Measurements from ENCODE around the gene CCDC3. TPM values are rescaled to one million over a fixed set of nuclear protein-coding genes. Genes with fewer than 3 reads are reported as not detected.

Gene CCDC3
- total RNA-seq, 1 experiment from 2014 or later: 2.8 TPM

- CTCF ChIA-PET: no interaction called here
- H3K27ac ChIP-seq (ENCODE audit: low read depth, low read length, poor library complexity, severe bottlenecking): no peak overlapping the region
- peaks cover 13% of the 10 kb centered on the region for H3K9me3 ChIP-seq (ENCODE audit: low read depth, low read length, poor library complexity, severe bottlenecking)
- TF ChIP-seq CTCF (conservative IDR thresholded peaks at IDR 0.05; ENCODE audit: low read depth, low read length) (no peak), EZH2 (IDR thresholded peaks at IDR 0.05; ENCODE audit: borderline replicate concordance, low read depth, low read length, poor library complexity, severe bottlenecking) (no peak)
- BruUV-seq (replicated peaks): no TSS peak
- H3K36me3 ChIP-seq (ENCODE audit: insufficient read depth, low read length, poor library complexity, severe bottlenecking): no peaks in the 10 kb centered on the region
- DNase-seq (ENCODE audit: low spot score): no peak
- H3K4me1 ChIP-seq (ENCODE audit: insufficient read depth, low read length, poor library complexity, severe bottlenecking): no peaks in the 10 kb centered on the region
- POLR2A ChIA-PET (ENCODE audit: low non-redundant PET): no interaction called here
- H3K4me3 ChIP-seq (ENCODE audit: low read depth, low read length, poor library complexity, severe bottlenecking): no peak overlapping the region
- intact Hi-C loops (cut with micrococcal nuclease; ENCODE audit: unreplicated experiment): no loop called here
- H3K27me3 ChIP-seq (replicated peaks; ENCODE audit: insufficient read depth, low read depth, low read length, poor library complexity): no peaks in the 10 kb centered on the region
Measured at GRCh38 chr10:12897278-12897677, 104.2 kb downstream of the CCDC3 start.

- peaks cover 15% of the 10 kb centered on the region for H3K9me3 ChIP-seq (ENCODE audit: low read depth, low read length, poor library complexity, severe bottlenecking)
- no peaks in the 10 kb centered on the region for H3K36me3 ChIP-seq (ENCODE audit: insufficient read depth, low read length, poor library complexity, severe bottlenecking)
- H3K4me3 ChIP-seq (ENCODE audit: low read depth, low read length, poor library complexity, severe bottlenecking): no peak overlapping the region
- H3K27me3 ChIP-seq (replicated peaks; ENCODE audit: insufficient read depth, low read depth, low read length, poor library complexity): no peaks in the 10 kb centered on the region
- no peak for DNase-seq (ENCODE audit: low spot score)
- no peak overlapping the region for H3K27ac ChIP-seq (ENCODE audit: low read depth, low read length, poor library complexity, severe bottlenecking)
- POLR2A ChIA-PET (ENCODE audit: low non-redundant PET): no interaction called here
- TF ChIP-seq EZH2 (IDR thresholded peaks at IDR 0.05; ENCODE audit: borderline replicate concordance, low read depth, low read length, poor library complexity, severe bottlenecking) (no peak), CTCF (conservative IDR thresholded peaks at IDR 0.05; ENCODE audit: low read depth, low read length) (no peak)
- CTCF ChIA-PET: no interaction called here
- no TSS peak for BruUV-seq (replicated peaks)
- intact Hi-C loops (cut with micrococcal nuclease; ENCODE audit: unreplicated experiment): no loop called here
- H3K4me1 ChIP-seq (ENCODE audit: insufficient read depth, low read length, poor library complexity, severe bottlenecking): no peaks in the 10 kb centered on the region
Measured at GRCh38 chr10:12896251-12896650, 105.3 kb downstream of the CCDC3 start.

- no peaks in the 10 kb centered on the region for H3K36me3 ChIP-seq (ENCODE audit: insufficient read depth, low read length, poor library complexity, severe bottlenecking)
- intact Hi-C loops (cut with micrococcal nuclease; ENCODE audit: unreplicated experiment): no loop called here
Measured at GRCh38 chr10:12892924-12893323, 108.6 kb downstream of the CCDC3 start.

More at GRCh38 chr10:12892924-12893323, 108.6 kb downstream of the CCDC3 start:
- ChIA-PET POLR2A (ENCODE audit: low non-redundant PET) (interaction anchor here (0.5 kb wide), 1 partner anchor 193 kb away, joined by 7 read pairs; no protein-coding TSS in a partner anchor), CTCF (no interaction called here)
- Histone ChIP-seq H3K4me3 (ENCODE audit: low read depth, low read length, poor library complexity, severe bottlenecking) (no peak overlapping the region), H3K27ac (ENCODE audit: low read depth, low read length, poor library complexity, severe bottlenecking) (no peak overlapping the region), H3K27me3 (replicated peaks; ENCODE audit: insufficient read depth, low read depth, low read length, poor library complexity) (no peaks in the 10 kb centered on the region), H3K4me1 (ENCODE audit: insufficient read depth, low read length, poor library complexity, severe bottlenecking) (no peaks in the 10 kb centered on the region), H3K9me3 (ENCODE audit: low read depth, low read length, poor library complexity, severe bottlenecking) (peaks cover 18% of the 10 kb centered on the region)
- TF ChIP-seq CTCF (conservative IDR thresholded peaks at IDR 0.05; ENCODE audit: low read depth, low read length): no peak
- no peak for TF ChIP-seq EZH2 (IDR thresholded peaks at IDR 0.05; ENCODE audit: borderline replicate concordance, low read depth, low read length, poor library complexity, severe bottlenecking)
- no TSS peak for BruUV-seq (replicated peaks)
- DNase-seq (ENCODE audit: low spot score): no peak
